Right ventricle myocardium inferior (tissue), 1 donor: ENCODE results near the gene PLCD3. TPM values are rescaled to one million over a fixed set of nuclear protein-coding genes. Genes with fewer than 3 reads are reported as not detected.

ENCODE experiments used
- ATAC-seq: fragments of 200-7000 bp; cut with Tn5 transposase; one replicate; pipeline ENCODE4 v1.9.1; 2020; ENCODE audit warnings: mild to moderate bottlenecking, moderate library complexity
- DNase-seq: peaks from one replicate; pipeline ENCODE4 v3.0.0; 2021; ENCODE audit errors: missing footprints
- intact Hi-C: fragments of 100-400 bp; cut with DNase I; formaldehyde crosslinking; loops from one replicate; pipeline ENCODE4 v1.11.0; 2022
- total RNA-seq: library from RNA; stranded (reverse); fragmentation: NEBNext Ultra II Directional; extraction: Animal tissue kit (Norgen Biotek cat#: 25700); gene quantifications from one replicate; pipeline ENCODE4 v1.2.1, GENCODE V29; 2021
- donor health status: DM: no; HTN: yes; CAD: no; lungs with severe emphysema.

PLCD3 gene
- total RNA-seq, 1 donor from 2014 or later: 200 TPM

DNA sequence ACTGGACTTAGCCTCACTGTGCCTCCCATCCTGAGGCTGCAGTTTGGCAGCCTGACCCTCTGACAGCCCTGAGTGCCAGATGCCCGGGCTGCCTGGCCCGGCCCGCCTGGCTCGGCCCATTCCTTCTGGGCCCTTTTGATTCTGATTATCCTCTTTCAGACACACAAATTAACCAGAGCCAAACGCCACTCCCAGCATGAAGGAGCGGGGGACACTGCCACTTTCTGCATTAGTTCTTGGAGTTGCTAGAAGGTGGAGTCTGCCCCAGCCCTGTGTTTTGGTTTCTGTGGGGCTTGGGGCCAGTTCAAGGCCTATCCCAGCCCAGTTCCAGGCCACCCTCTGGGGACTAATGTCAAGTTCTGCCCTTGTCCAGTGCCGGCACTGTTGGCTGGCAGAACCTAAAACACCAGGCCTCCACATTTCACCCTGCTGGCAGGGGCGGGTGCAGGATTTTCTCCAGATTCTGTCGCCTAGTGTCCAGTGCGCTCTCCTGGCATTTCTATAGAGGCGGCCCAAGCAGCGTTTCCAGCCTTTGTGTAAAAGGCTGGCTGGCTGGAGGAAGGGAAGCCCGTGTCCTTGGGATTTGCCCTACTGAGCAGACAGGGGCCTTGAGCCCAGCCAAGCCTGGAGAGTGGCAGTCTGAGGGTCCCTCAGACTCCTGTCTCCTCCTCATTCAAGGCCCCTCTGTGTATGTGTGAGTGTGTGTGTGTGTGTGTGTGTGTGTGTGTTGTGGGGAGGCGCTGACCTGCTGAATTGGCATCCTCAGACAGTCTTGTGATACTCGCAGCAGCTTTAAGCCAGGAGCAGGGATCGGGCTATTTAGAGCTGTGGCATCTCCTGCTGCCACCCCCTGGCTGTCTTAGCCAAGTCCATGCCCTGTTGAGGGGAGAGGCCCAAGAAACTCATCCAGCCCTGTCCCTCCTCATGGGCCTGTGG is 21.4 kb downstream of the PLCD3 start:
- ATAC-seq: peak; percentile 79
- no peak for DNase-seq
- intact Hi-C loops: no loop called here

DNA sequence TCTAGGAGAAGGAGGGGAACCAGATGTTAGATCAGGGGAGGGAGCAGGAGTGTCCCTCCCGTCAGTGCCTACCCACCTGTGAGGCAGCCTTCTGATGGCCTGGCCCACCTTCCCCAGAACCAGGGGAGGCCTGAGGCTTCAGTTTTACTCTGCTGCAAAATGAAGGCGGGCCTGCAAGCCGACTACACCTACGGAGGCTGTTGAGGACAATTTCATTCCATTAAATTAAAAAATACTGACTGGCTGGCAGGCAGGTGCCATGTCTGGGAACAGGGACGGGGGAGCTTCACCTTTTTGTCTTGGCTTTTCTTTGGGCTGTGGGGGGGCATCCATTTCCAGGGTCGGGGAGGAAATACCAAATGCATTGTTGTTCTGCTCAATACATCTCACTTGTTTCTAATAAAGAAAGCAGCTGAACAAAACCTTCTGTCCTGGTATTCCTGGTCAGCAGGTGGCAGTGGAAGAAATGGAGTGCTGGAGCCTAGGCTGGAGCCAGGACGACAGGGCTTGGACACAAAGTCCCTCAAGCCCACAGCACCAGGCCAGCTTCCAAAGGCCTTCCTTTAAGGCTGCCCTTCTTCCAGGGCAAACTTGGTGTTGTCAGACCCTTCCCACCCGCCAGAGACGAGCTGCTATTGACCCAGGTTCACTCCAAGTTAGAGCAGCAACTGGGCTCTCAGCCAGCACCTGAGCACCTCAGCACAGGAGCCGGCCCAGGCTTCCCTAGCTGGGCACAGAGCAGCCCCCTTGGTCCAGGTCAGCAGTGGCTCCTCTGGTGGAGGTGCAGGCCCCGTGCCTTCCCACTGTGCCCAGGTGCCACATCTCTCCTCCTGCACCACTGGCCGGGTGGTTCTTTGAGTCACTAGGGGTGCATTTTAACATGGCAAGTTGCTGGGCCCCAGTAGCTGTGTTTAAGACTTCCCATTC is 23.5 kb downstream of the PLCD3 start:
- ATAC-seq (no peak), DNase-seq (no peak)
- intact Hi-C loops: loop anchor here (10.0 kb wide), 1 partner anchor 334 kb away; no protein-coding TSS in a partner anchor

DNA sequence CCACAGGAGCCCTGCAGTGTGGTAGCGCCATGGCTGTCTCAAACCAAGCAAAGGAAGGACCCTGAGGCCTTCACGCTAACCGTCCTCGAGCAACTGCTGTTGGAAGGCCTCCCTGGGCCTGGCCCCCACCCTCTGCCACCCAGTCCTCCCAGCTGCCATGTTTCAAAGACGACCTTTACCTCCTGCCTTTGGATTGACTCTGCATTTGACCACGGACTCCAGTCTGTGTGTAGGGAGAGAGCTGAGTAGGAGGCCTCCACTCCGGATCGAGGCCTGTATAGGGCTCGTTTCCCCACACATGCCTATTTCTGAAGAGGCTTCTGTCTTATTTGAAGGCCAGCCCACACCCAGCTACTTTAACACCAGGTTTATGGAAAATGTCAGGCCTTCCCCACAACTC is 24.3 kb downstream of the PLCD3 start:
- ATAC-seq (no peak), DNase-seq (no peak)
- intact Hi-C loops: loop anchor here (10.0 kb wide), 1 partner anchor 333 kb away; no protein-coding TSS in a partner anchor

DNA sequence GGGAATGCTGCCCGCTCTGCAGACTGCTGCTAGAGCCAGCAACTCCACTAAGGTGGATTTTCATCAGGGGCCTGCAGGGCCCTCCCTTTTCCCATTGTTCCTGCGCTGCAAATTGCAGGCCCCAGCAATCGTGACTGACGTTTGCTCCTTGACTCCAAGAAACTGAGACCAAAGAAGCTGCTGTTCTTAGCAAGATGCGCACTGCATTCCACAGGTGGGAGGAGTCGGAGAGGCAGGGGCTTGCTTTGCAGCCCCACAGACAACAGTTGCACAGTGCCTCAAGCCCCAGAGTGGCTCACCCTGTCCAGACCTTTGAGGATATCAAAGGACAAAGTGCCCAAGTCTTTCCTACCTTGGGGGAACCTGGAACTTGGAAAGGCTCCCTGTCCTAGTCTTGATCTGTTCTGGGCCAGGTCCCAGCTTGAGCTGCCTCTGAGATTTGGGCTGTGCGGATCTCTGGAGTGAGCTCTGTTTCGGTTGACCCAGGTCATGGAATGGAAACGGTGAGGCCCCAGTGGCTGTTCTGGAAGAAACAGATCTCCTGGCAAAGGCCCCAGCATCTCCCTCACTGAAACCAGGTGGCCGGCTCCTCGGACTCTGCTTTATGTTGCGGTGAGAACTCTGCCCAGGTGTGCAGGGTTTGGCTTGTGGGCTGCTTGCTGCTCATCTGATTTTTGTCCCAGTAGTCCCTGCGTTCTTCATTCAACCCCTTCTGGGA is 24.9 kb downstream of the PLCD3 start:
- ATAC-seq (no peak), DNase-seq (no peak)
- intact Hi-C loops: loop anchor here (10.0 kb wide), 1 partner anchor 333 kb away; no protein-coding TSS in a partner anchor

DNA sequence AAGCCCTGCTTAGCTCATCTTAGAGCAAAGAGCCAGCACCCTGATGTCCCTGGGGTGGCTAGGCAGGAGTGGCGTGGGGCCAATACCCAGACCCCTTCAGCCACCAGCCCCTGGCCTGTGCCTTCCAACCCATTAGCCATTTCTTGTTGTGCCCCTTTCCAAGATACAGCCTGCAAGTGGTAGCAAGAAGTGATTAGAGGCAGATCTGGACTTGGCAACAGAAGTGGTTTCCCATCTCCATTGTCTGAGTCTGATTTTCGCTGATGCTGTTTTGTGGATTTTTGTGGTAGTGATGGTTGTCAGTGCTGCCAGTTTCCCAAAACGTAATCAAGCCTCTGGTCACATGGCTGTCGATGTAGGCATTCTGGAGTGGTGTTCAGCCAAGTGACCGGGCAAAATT is 25.7 kb downstream of the PLCD3 start:
- DNase-seq: no peak
- ATAC-seq: no peak
- intact Hi-C loops: loop anchor here (10.0 kb wide), 1 partner anchor 332 kb away; no protein-coding TSS in a partner anchor

DNA sequence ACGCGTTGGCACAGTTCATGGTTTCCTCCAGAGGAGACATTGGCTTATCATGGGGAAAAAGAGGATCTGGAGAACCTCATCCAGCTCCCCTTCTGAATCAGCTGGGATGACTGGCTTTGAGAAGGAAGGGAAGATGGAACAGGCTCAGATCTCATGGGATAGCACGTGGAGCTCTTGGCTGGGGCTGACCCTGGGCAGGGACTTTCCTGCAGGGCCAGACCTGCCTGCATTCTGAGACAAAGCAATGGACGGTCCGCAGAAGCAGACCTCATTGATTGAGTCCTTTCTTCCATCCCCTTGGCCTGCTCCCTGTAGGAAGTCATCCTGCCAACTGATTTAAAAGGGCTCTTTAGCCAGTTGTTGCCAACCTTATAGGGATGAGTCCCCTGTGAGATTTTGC is 26.2 kb downstream of the PLCD3 start:
- no peak for ATAC-seq
- intact Hi-C loops: loop anchor here (10.0 kb wide), 1 partner anchor 331 kb away; no protein-coding TSS in a partner anchor
- no peak for DNase-seq

DNA sequence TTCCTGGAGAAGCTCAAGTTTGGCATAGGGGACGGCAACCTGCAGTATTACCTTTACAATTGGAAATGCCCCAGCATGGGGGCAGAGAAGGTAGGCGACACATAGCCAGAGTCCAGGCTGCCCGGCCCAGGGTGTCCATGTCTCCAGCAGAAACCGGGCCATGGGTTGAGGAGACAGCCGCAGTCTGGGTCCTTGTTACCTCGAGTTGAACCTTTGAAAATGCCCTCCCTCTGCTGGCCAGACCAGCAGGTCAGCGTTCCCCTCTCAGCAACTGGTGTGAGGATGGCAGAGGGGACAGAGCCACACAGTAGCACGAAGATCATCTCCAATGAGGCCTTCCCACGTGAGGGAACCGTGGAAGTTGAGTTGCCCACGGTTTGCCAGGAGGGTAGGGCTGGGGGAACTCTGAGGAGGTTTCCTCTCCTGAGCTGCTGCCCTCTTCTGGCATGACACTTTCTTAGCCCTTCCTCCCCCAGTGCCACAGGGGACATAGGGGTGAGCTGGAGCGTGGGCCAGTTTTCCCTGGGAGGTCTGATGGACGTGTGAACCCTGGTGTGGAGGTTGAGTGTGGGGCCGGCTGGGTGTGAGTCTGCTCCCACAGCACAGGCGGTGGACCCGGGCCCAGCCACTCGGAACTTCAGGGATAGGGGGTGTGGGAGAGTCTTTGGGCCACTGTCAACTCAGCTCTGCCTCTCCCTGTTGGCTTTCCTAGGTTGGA is 27.2 kb downstream of the PLCD3 start:
- intact Hi-C loops: loop anchor here (10.0 kb wide), 1 partner anchor 330 kb away; no protein-coding TSS in a partner anchor
- ATAC-seq (no peak), DNase-seq (no peak)

DNA sequence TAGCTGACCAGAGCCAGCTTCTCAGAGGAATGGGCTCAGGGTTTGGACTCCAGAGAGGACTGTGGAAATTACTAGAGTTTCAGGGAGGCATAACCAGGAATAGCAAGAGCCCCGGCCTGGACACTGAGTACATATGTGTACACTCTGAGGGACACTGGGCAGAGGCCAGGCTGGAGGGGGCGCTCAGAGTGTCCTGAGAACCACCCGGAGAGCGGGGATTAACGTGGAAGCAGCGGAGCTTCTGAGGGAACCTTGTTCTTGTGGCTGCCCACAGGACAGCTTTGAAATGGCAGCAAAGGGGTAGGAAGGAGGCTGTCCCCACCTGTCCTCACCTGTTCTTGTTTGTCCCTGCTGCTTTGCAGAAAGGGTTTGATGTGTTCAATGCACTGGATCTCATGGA is 27.8 kb downstream of the PLCD3 start:
- ATAC-seq: no peak
- intact Hi-C loops: loop anchor here (10.0 kb wide), 1 partner anchor 330 kb away; no protein-coding TSS in a partner anchor
- no peak for DNase-seq

DNA sequence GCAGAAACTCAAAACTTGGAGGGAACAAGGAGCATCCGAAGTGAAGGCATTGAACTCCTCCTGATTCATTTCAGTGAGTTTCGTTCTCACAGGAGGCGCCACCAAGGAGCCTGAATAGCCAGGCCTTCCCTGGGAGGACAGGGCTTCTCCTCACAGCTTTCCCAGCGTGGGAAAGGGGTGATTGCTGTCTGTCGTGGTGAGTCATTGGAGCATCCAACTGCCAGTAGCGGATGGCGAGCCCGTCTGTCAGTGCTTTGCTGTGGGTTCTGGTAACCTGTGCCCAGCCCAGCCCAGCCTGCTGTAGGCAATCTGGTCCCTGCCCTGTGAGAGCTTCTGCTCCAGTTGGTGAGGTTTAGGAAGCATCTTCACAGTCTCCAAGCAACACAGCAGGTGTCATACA is 28.3 kb downstream of the PLCD3 start:
- no peak for DNase-seq
- no peak for ATAC-seq
- intact Hi-C loops: loop anchor here (10.0 kb wide), 1 partner anchor 329 kb away; no protein-coding TSS in a partner anchor

DNA sequence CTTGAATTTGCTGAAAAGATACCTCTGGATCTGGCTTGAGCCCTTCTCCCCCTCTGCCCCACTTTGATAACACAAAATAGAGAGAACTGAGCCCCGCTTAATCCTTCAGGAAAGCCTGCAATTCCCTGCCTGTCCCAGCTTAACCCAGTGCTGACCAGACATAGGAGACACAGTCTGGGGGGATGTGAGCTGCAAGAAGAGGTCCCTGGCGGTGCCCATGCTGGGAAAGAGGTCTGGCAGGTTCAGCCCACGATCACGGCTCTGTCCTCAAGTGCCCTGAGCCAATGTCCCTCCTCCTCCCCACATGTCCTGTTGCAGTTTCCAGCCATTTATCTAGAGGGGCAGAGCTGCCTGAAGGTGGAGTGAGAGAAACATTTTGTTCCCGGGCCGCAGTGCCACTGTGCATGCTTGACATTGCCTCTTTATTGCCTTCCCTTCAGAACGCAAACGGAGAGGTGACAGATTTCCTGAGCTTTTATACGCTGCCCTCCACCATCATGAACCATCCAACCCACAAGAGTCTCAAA is 29.0 kb downstream of the PLCD3 start:
- DNase-seq (no peak), ATAC-seq (peak; percentile 74)

DNA sequence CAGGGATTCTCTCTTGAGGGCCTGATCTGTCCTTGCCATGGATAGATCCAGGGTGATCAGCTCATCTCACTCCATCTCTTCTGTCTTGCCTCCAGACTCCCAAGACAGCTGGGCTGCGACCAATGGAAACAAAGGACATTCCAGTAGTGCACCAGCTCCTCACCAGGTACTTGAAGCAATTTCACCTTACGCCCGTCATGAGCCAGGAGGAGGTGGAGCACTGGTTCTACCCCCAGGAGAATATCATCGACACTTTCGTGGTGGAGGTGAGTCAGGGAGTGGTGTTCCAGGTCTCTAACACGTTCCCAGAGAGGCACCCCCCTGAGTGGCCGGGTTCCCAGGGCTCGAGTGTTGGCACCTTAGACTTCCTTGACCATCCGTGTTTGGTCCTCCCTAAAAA is 29.5 kb downstream of the PLCD3 start:
- DNase-seq (no peak), ATAC-seq (no peak)
- intact Hi-C loops: loop anchor here (2.0 to 10.0 kb wide), 2 partner anchors 30 to 328 kb away; partner anchors contain the start of gene PLCD3

More for the DNA sequence above, 29.0 kb downstream of the PLCD3 start:
- intact Hi-C loops: loop anchor here (2.0 to 10.0 kb wide), 2 partner anchors 29 to 329 kb away; partner anchors contain the start of gene PLCD3

DNA sequence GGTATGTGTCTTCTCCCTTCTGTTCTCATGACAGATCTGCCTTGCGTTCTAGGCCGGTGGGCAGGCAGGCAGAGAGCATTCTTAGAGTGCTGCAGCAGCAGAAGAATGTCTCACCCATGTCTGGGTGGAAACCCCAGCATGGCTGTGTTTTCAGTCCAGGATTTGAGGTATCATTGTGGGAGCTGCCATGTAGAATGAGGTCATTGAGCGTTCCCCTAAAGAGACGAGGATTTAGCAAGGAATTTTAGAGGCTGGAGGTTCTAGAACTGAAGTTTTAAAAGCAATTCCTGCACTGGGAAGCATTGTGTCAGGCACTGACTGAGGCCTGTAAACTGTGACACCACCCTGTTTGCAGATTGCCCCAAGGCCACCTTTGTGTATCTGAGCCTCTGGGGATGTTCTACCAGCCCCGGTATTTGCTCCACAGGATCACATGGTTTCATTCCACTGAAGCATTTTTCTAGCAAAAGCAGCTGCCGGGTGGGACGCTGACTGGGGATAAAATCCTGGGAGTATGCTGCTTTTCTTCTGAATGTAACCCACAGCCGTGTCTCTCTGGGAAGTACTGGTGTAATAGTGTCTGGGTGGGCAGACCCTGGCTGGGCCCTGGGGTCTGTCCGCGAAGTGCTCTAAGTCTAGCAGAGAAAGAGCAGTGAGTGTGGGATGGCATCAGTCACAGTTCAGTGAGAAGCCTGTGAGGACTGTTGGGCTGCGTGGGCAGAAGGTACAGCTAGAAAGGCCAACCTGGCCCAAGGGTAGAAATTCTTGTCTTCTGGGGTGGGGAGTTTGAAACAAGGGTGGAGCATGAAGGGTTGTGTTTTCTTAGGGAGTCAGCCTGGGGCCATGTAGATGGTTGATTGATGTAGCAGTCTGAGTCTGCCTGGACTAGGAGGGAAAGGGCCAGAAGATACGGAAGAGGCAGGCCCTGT is 30.2 kb downstream of the PLCD3 start:
- intact Hi-C loops: loop anchor here (2.0 to 10.0 kb wide), 2 partner anchors 31 to 327 kb away; partner anchors contain the start of gene PLCD3
- DNase-seq (no peak), ATAC-seq (no peak)

DNA sequence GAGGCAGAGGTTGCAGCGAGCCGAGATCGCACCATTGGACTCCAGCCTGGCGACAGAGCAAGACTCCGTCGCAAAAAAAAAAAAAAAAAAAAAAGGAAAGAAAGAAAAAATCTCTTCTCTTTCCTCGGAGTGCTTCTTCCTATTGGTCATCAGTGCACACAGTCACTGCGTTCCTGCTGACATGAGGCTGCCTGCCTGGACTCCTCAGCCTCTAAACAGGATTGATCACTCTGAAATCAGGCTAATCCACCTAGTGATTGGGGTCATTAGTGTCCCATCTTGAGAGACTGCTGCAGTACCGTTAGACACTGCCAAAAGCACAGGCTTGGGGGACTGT is 30.8 kb downstream of the PLCD3 start:
- intact Hi-C loops: loop anchor here (10.0 kb wide), 1 partner anchor 327 kb away; no protein-coding TSS in a partner anchor
- no peak for ATAC-seq
- no peak for DNase-seq

DNA sequence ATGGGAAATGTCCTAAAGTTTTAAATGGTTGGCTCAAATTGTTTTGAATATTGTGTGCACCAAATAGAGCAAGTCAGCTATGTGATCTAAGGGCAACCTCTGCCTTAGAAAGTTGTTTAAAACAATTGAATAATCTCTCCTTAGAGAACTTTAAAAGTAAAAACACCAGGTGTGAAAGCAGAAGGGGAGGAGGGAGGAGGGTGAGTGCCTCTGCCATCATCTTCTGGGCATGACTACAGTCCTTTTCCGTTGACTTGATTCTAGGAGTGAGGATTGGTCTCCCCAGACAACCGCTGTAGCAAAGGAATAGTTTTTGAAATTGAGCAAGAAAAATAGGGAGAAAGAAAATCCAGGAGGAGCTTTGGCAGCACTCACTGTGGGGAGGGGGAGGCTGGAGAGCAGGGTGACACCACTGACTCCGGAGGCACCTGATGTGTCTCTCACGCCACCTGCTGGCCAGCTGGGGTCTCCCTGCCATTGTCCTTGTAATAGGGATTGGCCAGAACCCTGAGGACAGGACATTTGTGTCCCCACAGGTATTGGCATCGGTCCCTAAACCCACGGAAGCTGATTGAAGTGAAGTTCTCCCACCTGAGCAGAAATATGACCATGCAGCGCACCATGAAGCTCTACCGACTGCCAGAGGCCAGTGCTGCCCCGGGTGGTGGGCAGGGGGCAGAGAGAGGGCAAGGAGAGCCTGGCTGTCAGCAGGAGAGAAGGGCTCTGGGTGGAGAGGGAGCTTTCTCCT is 33.3 kb downstream of the PLCD3 start:
- intact Hi-C loops: loop anchor here (2.0 to 5.0 kb wide), 2 partner anchors 77 to 178 kb away; no protein-coding TSS in a partner anchor

DNA sequence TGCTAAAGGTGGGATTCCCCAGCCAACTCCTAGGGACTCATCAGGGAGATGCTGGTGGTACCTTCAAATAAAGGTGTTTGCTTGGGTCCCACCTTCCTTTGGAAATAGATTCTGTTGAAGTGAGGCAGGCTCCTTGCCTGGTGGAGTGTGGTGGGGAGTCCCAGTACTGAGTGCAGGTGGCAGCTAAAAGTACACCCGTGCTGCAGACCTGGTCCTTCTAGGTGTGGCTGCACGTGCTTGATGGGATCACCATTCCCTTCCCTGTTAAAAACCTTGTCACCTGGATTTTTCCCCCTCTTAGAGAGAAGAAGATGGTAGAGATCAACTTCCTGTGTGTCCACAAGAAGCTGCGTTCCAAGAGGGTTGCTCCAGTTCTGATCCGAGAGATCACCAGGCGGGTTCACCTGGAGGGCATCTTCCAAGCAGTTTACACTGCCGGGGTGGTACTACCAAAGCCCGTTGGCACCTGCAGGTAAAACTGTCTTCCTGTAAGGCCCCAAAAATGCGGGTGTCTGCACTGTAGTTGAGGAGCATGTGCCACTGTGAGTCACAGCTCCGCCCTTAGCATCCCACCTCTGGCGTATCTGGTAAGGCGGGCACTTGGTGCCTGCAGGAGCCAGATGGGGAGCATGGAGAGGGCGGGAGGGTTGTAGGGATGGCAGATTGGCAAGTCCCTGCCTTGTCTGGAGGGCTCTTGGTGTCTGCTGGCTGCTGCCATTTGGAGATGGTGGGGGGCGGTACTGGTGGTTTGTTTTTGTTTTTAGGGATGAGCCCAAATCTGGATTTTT is 34.0 kb downstream of the PLCD3 start:
- ATAC-seq: no peak
- DNase-seq: no peak
- intact Hi-C loops: loop anchor here (2.0 to 5.0 kb wide), 2 partner anchors 76 to 177 kb away; no protein-coding TSS in a partner anchor

More for the DNA sequence above, 33.3 kb downstream of the PLCD3 start:
- DNase-seq (peak; percentile 93), ATAC-seq (peak; percentile 80)
